Measurements from ENCODE around the gene SLC7A14.

The SLC7A14 gene

GRCh38 chr3:170428095-170428494 is 157.8 kb downstream of the SLC7A14 start:
- no peak for DNase-seq (ENCODE audit: low read depth in 3 of 3)

GRCh38 chr3:170426240-170426797 is 159.6 kb downstream of the SLC7A14 start:
- DNase-seq (ENCODE audit: low read depth in 3 of 3), result no peak

- no peak for DNase-seq (ENCODE audit: low read depth in 3 of 3)
These were observed 160.2 kb downstream of the SLC7A14 start for GRCh38 chr3:170425491-170426239.

- no peak for DNase-seq (ENCODE audit: low read depth in 3 of 3)
These were observed 161.0 kb downstream of the SLC7A14 start for GRCh38 chr3:170424879-170425278.

- no peak for DNase-seq (ENCODE audit: low read depth in 3 of 3)
These were observed 162.8 kb downstream of the SLC7A14 start for GRCh38 chr3:170423001-170423615.

- DNase-seq (ENCODE audit: low read depth in 3 of 3), result no peak
These were observed 164.1 kb downstream of the SLC7A14 start for GRCh38 chr3:170421758-170422157.

GRCh38 chr3:170421111-170421641 is 164.7 kb downstream of the SLC7A14 start:
- DNase-seq (ENCODE audit: low read depth in 3 of 3), result no peak

- no peak for DNase-seq (ENCODE audit: low read depth in 3 of 3)
These were observed 165.5 kb downstream of the SLC7A14 start for GRCh38 chr3:170420307-170420821.

- no peak for DNase-seq (ENCODE audit: low read depth in 3 of 3)
These were observed 166.3 kb downstream of the SLC7A14 start for GRCh38 chr3:170419557-170420087.

GRCh38 chr3:170418422-170419398 is 167.2 kb downstream of the SLC7A14 start, which contains the start of gene CLDN11:
CLDN11 (plus strand) TSS chr3:170418868; CDS start chr3:170419067, 199 bp downstream.
- no peak for DNase-seq (ENCODE audit: low read depth in 3 of 3)

GRCh38 chr3:170417090-170417489 is 168.8 kb downstream of the SLC7A14 start:
- no peak for DNase-seq (ENCODE audit: low read depth in 3 of 3)

GRCh38 chr3:170414202-170414663 is 171.6 kb downstream of the SLC7A14 start:
- no peak for DNase-seq (ENCODE audit: low read depth in 3 of 3)

- no peak for DNase-seq (ENCODE audit: low read depth in 3 of 3)
These were observed 172.6 kb downstream of the SLC7A14 start for GRCh38 chr3:170413291-170413690.

GRCh38 chr3:170410428-170411029 is 175.3 kb downstream of the SLC7A14 start:
- DNase-seq (ENCODE audit: low read depth in 3 of 3), result no peak

Measured in stimulated activated CD4-positive, alpha-beta T cell treated with anti-CD3 and anti-CD28 coated beads, TNF-alpha, amount 100 ng/mL, for 4 hours (primary cell).